ENCODE measurements around the gene DCTN1. TPM values are rescaled to one million over a fixed set of nuclear protein-coding genes. Genes with fewer than 3 reads are reported as not detected.

DCTN1 gene
- total RNA-seq, 1 donor from 2014 or later, result 100 TPM

DNA sequence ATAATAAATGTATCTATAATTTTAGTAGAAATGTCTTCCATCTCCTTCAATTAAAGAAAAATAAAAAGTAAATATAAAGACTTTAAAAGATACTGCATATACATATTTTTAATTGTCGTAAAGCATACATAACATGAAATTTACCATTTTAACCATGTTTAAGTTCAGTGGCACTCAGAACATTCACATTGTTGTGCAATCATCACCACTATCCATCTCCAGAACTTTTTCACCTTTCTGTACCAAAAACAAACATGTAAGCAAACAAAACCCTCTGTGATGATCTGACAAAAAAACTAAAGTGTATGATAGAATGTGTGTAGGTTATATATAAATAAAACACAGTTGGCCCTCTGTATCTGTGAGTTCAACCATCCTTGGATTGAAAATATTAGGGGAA lies 13.4 kb upstream of the DCTN1 start:
- H3K4me1 Mint-ChIP-seq, result peaks cover 4% of the 10 kb centered on the region

DNA sequence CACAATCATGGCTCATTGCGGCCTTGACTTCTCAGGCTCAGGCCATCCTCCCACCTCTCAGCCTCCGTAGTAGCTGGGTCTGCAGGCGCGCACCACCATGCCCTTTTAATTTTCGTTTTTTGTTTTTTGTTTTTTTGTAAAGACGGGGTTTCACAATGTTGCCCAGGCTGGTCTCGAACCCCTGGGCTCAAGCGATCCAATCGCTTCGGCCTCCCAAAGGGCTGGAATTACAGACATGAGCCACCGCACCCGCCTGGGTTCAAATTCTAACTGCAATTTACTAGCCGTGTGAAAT lies 12.3 kb upstream of the DCTN1 start:
- Histone ChIP-seq H3K27ac (no peak overlapping the region), H3K4me2 (peak overlapping the region; percentile 91), H3K27me3 (no peaks in the 10 kb centered on the region), H3K4me3 (no peak overlapping the region), H3F3A (ENCODE audit: low read depth) (peaks cover 6% of the 10 kb centered on the region), H3K9ac (no peak overlapping the region), H3K36me3 (no peaks in the 10 kb centered on the region), H3K4me1 (peaks cover 17% of the 10 kb centered on the region), H4K20me1 (ENCODE audit: low read depth) (peaks cover 37% of the 10 kb centered on the region), H3K79me2 (ENCODE audit: low read depth) (peaks cover 41% of the 10 kb centered on the region), H2AFZ (replicated peaks) (peak overlapping the region; percentile 65), H3K9me3 (ENCODE audit: low read depth) (no peaks in the 10 kb centered on the region)
- H3K4me1 Mint-ChIP-seq, result peaks cover 4% of the 10 kb centered on the region
- no peak for DNase-seq (ENCODE audit: low spot score)
- H3K27me3 Mint-ChIP-seq (ENCODE audit: insufficient read depth, low read depth), result peaks cover 4% of the 10 kb centered on the region
- no peak overlapping the region for H3K4me3 Mint-ChIP-seq
- TF ChIP-seq EZH2 (IDR thresholded peaks at IDR 0.05) (no peak), EZH2phosphoT487 (IDR thresholded peaks at IDR 0.05) (no peak)
- TF ChIP-seq, protein P1, sequence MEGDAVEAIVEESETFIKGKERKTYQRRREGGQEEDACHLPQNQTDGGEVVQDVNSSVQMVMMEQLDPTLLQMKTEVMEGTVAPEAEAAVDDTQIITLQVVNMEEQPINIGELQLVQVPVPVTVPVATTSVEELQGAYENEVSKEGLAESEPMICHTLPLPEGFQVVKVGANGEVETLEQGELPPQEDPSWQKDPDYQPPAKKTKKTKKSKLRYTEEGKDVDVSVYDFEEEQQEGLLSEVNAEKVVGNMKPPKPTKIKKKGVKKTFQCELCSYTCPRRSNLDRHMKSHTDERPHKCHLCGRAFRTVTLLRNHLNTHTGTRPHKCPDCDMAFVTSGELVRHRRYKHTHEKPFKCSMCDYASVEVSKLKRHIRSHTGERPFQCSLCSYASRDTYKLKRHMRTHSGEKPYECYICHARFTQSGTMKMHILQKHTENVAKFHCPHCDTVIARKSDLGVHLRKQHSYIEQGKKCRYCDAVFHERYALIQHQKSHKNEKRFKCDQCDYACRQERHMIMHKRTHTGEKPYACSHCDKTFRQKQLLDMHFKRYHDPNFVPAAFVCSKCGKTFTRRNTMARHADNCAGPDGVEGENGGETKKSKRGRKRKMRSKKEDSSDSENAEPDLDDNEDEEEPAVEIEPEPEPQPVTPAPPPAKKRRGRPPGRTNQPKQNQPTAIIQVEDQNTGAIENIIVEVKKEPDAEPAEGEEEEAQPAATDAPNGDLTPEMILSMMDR (IDR thresholded peaks at IDR 0.05), result no peak
- H3K36me3 Mint-ChIP-seq, result no peaks in the 10 kb centered on the region
- peak overlapping the region; percentile 58 for H3K27ac Mint-ChIP-seq
- H3K9me3 Mint-ChIP-seq, result no peaks in the 10 kb centered on the region

More for the DNA sequence above, 13.4 kb upstream of the DCTN1 start:
- Mint-ChIP-seq H3K27me3 (ENCODE audit: insufficient read depth, low read depth) (peaks cover 4% of the 10 kb centered on the region), H3K9me3 (no peaks in the 10 kb centered on the region), H3K27ac (no peak overlapping the region), H3K36me3 (no peaks in the 10 kb centered on the region), H3K4me3 (no peak overlapping the region)
- no peak for DNase-seq (ENCODE audit: low spot score)
- Histone ChIP-seq H3F3A (ENCODE audit: low read depth) (peaks cover 6% of the 10 kb centered on the region), H3K9me3 (ENCODE audit: low read depth) (no peaks in the 10 kb centered on the region), H3K27me3 (no peaks in the 10 kb centered on the region), H3K9ac (no peak overlapping the region), H3K4me2 (no peak overlapping the region), H3K36me3 (no peaks in the 10 kb centered on the region), H3K4me1 (peaks cover 17% of the 10 kb centered on the region), H4K20me1 (ENCODE audit: low read depth) (peaks cover 25% of the 10 kb centered on the region), H3K27ac (no peak overlapping the region), H3K4me3 (no peak overlapping the region), H2AFZ (replicated peaks) (no peak overlapping the region), H3K79me2 (ENCODE audit: low read depth) (peaks cover 30% of the 10 kb centered on the region)
- TF ChIP-seq EZH2 (IDR thresholded peaks at IDR 0.05), result no peak
- TF ChIP-seq, protein P1 (IDR thresholded peaks at IDR 0.05), result no peak
- no peak for TF ChIP-seq EZH2phosphoT487 (IDR thresholded peaks at IDR 0.05)

DNA sequence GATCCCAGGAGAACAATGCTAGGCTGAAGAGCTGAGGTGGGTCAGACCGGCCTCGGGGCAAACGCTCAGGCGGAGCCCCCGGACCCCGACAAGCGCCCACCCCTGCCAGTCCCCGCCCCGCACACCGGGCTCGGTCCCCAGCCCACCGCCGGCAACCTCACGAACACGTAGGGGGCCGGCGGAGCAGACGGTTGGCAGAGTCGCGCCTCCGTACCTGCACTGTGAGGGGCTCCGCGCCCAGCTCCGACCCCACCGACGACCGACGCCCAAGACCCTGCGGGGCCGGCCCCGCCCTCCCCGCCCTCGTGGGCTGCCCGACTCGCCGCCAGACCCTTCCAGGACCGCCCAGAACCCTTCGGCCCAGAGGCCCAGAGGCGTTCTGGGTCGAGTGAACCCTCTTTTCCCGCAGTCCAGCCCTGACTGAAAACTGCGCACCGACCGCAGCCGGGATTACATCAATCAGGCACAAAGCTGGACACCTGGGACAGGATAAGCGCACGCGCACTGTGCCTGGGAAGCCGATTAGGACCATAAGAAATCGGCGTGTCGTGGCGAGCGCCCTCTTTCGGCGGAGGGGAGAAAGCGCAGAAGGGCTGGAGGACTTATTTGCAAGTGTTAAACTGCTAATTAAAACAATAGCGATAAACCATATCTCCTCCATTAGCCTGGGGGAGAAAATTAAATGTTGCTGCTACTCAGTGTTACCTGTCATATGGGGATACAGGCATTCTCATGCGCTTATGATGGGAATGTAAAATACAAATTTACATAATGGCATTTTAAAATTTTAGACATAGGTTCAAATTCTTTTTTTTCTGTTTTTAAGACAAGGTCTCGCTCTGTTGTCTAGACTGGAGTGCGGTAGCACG lies 11.7 kb upstream of the DCTN1 start:
- Histone ChIP-seq H3K36me3 (no peaks in the 10 kb centered on the region), H3K4me3 (peak overlapping the region; percentile 91), H3K27ac (peak overlapping the region; percentile 95), H3K4me2 (peak overlapping the region; percentile 91), H3K27me3 (no peaks in the 10 kb centered on the region), H3K79me2 (ENCODE audit: low read depth) (peaks cover 47% of the 10 kb centered on the region), H2AFZ (replicated peaks) (peak overlapping the region; percentile 85), H3K9ac (peak overlapping the region; percentile 83), H3F3A (ENCODE audit: low read depth) (peaks cover 6% of the 10 kb centered on the region), H4K20me1 (ENCODE audit: low read depth) (peaks cover 42% of the 10 kb centered on the region), H3K9me3 (ENCODE audit: low read depth) (no peaks in the 10 kb centered on the region), H3K4me1 (peaks cover 17% of the 10 kb centered on the region)
- no peaks in the 10 kb centered on the region for H3K9me3 Mint-ChIP-seq
- H3K36me3 Mint-ChIP-seq, result no peaks in the 10 kb centered on the region
- H3K4me1 Mint-ChIP-seq, result peaks cover 4% of the 10 kb centered on the region
- peak; percentile 97 for DNase-seq (ENCODE audit: low spot score)
- H3K27me3 Mint-ChIP-seq (ENCODE audit: insufficient read depth, low read depth), result peaks cover 4% of the 10 kb centered on the region
- peak overlapping the region; percentile 99 for H3K27ac Mint-ChIP-seq
- H3K4me3 Mint-ChIP-seq, result no peak overlapping the region
- TF ChIP-seq EZH2 (IDR thresholded peaks at IDR 0.05) (no peak), EZH2phosphoT487 (IDR thresholded peaks at IDR 0.05) (no peak)
- TF ChIP-seq, protein P1 (IDR thresholded peaks at IDR 0.05), result peak; percentile 100
